NCI-H226 (cell line): Measurements from ENCODE around the gene NRG2.

Source experiments
- DNase-seq: peaks from one replicate; pipeline ENCODE4 v3.0.0-alpha.2; 2015

The NRG2 gene

DNA sequence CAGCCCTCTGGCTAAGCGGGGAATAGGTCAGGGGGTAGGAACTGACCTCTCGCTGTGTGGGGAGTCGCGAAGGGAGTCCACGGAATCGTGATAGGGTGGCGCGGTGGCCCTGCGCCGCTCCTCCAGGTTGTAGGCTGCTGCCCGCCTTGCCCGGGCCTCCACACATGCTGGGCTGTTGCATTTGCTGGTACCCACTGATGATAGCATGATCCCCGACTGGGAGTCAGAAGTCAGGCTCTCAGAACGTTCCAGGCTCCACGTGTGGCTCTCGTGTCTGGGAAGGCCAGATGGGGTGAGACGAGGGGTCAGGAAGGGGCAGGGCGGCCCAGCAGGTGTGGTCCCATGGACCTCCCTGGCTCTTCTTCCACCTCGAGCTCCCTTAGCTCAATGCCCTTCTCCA lies 191.5 kb downstream of the NRG2 start:
- no peak for DNase-seq

- no peak for DNase-seq
Measured at GRCh38 chr5:139850423-139851016, 192.6 kb downstream of the NRG2 start.

DNA sequence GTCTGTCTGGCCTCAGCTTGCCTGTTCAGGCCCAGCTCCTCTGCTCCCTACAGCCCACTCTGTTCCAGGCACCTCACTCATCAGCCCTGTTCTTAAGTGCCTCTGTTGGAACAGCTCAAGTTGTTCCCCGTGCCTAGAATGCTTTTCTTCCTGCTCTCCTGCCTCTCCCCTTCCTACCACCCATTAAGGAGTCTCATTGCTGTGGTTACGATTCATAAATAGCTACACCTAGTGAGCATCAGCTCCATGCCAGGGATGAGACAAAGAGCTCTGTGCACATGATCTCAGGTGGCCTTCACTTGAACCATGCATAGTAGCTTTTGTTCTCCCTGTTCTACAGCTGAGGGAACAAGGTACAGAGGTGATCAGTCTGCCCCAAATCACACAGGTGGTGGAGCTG lies 193.2 kb downstream of the NRG2 start:
- DNase-seq, result no peak

- no peak for DNase-seq
Measured at GRCh38 chr5:139849501-139849900, 193.6 kb downstream of the NRG2 start.

DNA sequence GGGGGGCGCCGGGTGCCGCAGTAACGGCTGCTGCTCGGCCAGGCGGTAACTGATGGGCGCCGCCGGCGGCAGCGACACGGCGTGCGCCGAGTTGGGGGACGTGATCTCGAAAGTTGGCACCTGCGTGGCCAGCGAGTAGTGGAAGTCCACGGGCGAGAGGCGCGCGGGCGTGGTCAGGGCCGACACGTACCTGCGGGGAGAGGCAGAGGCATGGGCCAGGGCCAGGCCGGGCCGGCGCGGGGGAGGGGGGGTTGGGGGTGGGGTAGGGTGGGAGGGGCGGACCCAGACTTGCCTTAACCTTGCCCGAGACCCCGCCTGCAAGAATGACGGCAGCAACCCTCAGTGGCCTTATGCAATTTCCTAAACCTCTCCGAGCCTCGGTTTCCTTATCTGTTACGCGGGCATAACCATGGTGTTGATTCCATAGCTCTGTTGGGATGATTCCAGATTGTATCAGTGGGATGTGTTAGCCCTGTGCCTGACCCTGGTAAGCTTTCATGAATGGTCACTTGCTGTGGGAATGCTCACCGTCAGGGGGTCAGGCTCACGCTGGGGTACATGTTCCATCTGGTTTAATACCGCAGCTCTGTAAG lies 194.5 kb downstream of the NRG2 start:
- DNase-seq, result no peak

DNA sequence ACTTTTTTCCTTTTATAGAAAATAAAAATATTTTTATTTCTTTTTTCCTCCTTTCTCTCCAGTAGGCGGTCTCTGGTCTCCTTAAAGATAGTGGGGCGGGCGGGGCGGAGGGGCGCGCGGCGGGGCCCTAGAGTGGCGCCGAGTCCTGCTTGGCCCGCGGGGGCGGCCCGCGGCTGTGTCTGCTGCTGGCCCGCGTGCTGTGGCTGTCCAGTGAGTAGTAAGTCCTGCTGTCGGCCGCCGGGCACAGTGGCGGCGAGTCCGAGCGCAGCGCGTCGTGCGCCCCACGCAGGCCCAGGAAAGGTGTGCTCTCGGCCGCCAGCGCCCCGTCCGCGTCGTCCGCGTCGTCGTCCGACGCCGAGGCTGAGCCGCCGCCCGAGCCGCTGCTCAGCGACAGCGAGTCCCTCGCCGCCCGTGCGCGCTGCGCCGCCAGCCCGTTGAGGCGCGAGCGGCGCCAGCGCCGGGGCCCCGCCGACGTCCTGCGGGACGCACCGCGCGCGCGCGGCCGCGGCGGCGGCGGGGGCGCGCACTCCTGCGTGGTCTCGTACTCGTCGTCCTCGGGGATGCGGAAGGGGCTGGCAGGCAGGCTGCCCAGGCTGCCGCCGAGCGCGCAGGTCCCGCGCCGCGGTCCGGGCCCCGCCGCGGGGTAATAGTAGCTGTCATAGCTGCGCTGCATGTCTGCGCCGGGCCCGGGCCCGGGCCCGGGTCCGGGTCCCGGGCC lies 195.2 kb downstream of the NRG2 start:
- peak; percentile 18 for DNase-seq

- no peak for DNase-seq
Measured at GRCh38 chr5:139847091-139847490, 196.0 kb downstream of the NRG2 start.

- no peak for DNase-seq
Measured at GRCh38 chr5:139845846-139846681, 197.0 kb downstream of the NRG2 start.

GRCh38 chr5:139844472-139845145 lies 198.5 kb downstream of the NRG2 start:
- peak; percentile 53 for DNase-seq

DNA sequence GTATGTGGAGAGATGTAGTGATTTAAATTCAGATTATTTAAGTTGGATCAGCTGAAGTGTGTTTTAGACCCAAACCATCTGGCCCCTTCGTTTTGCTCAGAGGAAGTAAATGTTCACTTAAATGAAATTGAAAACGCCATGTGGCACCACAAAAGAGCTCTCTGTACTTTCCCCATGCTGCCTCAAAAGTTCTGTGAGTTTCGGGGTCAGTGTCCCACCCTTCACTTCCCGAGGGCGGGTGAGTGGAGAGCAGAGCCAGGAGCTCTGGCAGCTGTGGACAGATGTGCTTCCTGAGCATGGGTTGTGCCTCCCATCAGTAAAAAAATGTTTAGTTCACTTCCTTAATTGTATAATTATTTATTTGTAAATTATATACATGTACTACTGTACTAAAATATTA lies 199.1 kb downstream of the NRG2 start:
- no peak for DNase-seq

DNA sequence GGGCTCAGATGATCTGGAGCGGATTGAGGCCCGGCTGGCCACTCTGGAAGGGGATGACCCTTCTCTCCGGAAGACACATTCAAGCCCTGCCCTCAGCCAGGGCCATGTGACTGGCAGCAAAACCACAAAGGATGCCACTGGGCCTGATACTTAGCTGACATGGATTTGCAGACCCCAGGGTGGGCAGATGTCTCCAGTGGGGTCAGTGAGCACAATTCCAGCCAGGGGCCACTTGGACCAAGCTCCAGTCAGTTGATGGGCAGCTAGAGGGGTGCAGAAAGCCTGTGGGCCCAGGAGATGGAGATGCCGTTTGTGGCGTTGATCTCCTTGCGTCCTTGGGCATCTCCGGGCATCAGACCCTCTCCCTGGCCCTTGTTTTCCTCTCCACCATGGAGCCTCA lies 200.8 kb downstream of the NRG2 start:
- DNase-seq, result no peak

DNA sequence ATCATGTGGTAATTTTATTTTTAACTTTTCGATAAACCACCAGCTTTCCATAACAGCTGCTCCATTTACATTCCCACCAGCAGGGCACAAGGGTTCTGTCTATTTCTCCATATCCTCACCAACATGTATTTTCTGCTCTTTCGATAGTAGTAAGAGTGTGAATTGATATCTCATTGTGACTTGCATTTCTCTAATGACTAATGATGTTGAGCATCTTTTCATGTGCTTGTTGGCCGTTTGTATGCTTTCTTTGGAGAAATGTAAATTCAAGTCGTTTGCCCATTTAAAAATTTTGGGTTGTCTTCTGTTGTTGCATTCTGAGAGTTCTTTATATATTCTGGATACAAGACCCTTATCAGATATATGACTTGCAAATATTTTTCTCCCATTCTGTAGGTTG lies 201.6 kb downstream of the NRG2 start:
- DNase-seq, result no peak

- no peak for DNase-seq
Measured at GRCh38 chr5:139839918-139840317, 203.2 kb downstream of the NRG2 start.

- no peak for DNase-seq
Measured at GRCh38 chr5:139839232-139839815, 203.8 kb downstream of the NRG2 start.

- no peak for DNase-seq
Measured at GRCh38 chr5:139838381-139839197, 204.5 kb downstream of the NRG2 start.

GRCh38 chr5:139837711-139838380 lies 205.3 kb downstream of the NRG2 start:
- no peak for DNase-seq

DNA sequence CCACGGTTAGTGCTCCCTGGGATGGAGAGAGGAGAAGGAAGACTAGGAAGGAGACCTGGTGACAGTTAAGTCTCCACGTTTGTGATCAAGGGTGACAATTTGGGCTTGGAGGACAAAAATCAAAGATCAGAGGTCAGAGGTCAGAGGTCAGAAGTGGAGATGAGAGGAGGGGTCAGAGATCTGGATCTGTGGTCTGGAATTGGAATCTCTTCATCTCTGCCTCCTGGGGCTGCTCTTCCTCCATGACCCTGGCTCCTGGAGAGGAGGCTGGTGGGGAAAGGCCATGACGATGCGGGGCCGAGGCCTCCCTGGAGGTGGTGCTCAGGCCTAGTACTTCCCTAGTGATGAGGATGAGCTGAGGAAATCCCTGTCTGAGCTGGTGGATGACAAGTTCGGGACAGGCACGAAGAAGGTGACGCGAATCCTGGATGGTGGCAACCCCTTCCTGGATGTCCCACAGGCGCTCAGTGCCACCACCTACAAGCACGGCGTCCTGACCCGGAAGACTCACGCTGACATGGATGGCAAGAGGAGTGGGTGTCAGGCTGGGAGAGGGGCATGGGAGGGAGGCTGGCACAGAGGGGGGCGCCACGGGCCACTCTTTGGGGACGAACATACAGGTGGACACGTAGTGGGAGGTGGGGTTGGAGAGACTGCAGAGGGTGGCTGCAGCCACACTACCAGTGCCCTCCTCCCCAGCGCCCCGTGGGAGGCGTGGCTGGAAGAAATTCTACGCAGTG lies 206.5 kb downstream of the NRG2 start:
- no peak for DNase-seq

DNA sequence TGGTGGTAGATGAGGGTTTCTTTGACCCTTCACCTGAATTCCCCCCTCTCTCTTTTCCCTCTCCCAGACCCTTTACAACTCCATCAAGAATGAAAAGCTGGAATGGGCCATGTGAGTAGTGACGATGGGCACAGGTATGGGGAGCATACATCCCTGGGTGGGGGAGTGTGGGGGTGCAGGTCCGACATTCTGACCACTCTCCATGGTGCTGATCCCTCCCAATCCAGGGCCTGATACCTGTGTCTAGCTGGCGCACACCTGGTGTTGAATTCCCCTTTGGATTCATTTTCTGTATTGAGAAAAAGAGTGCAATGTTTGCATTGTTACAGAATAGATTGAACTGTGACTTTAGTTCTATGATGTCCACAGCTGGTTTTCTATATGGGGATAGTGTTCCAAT lies 207.4 kb downstream of the NRG2 start:
- no peak for DNase-seq

DNA sequence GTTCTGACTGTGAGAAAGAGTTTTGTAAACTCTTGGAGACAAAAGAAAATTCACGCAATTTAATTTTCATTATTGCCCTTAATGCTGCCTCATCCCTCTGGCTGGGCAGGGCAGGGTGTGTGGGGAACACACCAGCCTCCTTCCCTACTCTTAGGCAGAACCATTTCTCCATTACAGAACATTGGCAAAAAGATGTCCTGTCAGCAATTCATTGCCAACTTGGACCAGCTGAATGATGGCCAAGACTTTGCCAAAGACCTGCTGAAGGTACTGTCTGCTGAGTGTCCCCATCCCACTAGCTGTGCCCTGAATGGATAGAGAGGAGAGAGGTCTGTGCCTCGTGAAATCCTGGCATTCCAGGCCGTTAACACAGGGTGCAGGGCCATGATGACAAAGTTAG lies 209.6 kb downstream of the NRG2 start:
- DNase-seq, result no peak

GRCh38 chr5:139831624-139832023 lies 211.5 kb downstream of the NRG2 start:
- DNase-seq, result no peak
